Fibroblast of villous mesenchyme (primary cell): Measurements from ENCODE around the gene HIGD1C. TPM values are rescaled to one million over a fixed set of nuclear protein-coding genes. Genes with fewer than 3 reads are reported as not detected.
"Not testable (repeated sequence)": the region's sequence is repeated elsewhere in the genome, so short reads cannot be mapped to it uniquely, and the experiment has no call there.

Experiments
- DNase-seq: peaks from one replicate; pipeline ENCODE4 v3.0.0-alpha.2; 2010; ENCODE audit warnings: low read depth
- H3K4me3 ChIP-seq: 2 replicates; pipeline ENCODE4 v1.5.1; 2011; ENCODE audit warnings: low read depth, mild to moderate bottlenecking, low read length
- total RNA-seq: library from RNA; depleted of rRNA; stranded (reverse); fragments of >200 nt; gene quantifications from 2 replicates; pipeline ENCODE4 v1.2.3, GENCODE V29; 2012
- TF ChIP-seq, protein P1 (sequence below): IDR thresholded peaks from 2 replicates; pipeline ENCODE4 v1.5.1; 2012; ENCODE audit warnings: low read depth, mild to moderate bottlenecking, low read length; ENCODE audit not compliant: insufficient read depth

Gene HIGD1C
- total RNA-seq, 1 donor: not detected

DNA sequence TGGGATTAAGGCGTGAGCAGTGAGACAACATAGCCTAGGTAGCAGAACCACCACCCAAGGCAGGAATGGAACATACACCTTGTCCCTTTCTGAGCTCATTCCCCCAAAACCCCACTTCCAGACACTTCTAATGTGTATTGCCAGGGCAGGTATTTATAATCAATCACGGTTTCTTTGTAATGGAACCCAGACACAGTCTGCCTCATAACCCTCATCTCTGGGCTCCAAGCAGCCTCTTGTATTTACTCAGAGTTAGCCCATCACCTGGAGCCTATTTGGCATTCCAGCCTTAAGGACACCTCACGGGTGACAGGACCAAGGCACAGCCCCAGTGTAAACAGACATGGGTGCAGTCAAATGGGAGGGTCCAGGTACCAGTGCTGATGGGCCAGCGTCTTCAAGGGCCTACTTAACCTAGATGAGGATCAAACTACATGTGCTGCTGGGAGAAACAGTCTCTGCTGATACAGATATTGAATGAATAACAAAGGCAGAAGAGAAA lies 2.5 kb upstream of the HIGD1C start:
- TF ChIP-seq, protein P1, sequence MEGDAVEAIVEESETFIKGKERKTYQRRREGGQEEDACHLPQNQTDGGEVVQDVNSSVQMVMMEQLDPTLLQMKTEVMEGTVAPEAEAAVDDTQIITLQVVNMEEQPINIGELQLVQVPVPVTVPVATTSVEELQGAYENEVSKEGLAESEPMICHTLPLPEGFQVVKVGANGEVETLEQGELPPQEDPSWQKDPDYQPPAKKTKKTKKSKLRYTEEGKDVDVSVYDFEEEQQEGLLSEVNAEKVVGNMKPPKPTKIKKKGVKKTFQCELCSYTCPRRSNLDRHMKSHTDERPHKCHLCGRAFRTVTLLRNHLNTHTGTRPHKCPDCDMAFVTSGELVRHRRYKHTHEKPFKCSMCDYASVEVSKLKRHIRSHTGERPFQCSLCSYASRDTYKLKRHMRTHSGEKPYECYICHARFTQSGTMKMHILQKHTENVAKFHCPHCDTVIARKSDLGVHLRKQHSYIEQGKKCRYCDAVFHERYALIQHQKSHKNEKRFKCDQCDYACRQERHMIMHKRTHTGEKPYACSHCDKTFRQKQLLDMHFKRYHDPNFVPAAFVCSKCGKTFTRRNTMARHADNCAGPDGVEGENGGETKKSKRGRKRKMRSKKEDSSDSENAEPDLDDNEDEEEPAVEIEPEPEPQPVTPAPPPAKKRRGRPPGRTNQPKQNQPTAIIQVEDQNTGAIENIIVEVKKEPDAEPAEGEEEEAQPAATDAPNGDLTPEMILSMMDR: no peak
- no peak overlapping the region for H3K4me3 ChIP-seq
- DNase-seq: no peak

DNA sequence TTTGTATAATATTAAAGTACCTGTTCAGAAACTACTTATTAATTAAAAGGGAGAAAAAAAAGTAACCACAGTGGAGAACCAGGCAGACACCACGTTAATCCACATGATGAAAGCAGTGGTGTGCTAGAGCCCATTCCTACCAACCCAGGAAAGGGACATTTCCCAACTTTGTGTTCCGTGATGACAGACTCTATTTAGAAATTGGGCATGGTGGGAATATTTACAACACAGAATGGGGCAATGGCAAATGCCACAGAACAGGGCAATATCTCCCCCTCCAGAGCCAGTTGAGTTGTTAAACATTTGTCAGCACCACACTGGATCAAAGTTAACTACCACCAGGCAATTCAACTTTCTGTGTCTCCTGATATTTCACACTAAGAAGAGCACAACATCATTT lies 1.2 kb upstream of the HIGD1C start:
- no peak for DNase-seq
- H3K4me3 ChIP-seq: no peak overlapping the region
- TF ChIP-seq, protein P1: no peak

DNA sequence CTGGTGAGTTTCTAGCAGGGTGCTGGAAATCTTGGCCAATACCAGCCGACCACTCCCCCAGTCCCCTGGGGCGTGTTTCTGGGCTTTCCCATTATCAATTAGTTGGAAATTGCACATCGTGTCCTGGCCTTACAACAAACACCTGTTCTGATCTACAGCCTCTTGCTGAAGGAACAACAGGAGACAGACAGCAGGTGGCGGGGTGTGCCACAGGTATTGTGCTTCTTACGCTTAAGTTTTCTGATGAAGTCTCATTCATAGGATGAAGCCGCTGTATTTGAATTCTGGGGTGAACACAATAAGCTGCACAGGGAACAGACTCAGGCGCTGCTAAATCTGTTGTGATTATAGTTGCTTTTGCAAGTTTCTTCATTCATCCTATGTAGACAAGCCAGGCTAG lies 703 bp downstream of the HIGD1C start:
- H3K4me3 ChIP-seq: no peak overlapping the region
- TF ChIP-seq, protein P1: no peak
- DNase-seq: no peak

DNA sequence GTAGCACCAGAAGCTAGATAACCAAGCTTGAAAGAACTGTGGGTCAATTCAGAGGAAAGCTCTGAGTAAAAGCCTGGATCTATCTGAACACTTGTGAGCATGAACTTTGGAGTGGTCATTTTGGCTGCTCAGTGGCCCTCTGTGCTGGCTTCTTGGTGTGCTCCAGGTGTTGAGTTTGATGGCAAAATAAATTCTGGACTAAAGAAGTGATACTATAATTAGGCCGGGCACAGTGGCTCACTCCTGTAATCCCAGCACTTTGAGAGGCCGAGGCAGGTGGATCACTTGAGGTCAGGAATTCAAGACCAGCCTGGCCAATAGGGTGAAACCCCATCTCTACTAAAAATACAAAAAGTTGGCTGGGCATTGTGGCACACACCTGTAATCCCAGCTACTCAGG lies 2.4 kb downstream of the HIGD1C start:
- not testable (repeated sequence) for DNase-seq, H3K4me3 ChIP-seq

GRCh38 chr12:50955288-50955687 lies 2.9 kb downstream of the HIGD1C start:
- TF ChIP-seq, protein P1: no peak
- DNase-seq: no peak
- no peak overlapping the region for H3K4me3 ChIP-seq

DNA sequence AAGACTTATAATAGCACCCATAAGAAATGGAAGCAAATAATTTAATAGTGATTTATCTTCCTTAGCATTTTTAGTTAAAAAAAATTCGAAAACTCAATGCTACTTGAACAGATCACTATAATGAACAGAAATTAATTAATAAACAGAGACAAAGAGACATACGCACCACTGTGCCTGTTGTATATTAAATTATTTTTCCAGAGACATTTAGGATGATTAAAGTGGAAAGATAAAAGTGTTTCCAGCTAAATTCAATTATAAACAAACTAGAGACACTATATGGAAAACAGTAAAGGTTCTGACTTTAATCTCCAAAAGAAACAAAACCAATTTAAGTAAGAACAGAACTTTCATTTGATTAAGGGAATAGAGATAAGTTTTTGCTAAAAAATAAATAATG lies 3.4 kb downstream of the HIGD1C start:
- no peak for DNase-seq
- no peak overlapping the region for H3K4me3 ChIP-seq
- TF ChIP-seq, protein P1: no peak

DNA sequence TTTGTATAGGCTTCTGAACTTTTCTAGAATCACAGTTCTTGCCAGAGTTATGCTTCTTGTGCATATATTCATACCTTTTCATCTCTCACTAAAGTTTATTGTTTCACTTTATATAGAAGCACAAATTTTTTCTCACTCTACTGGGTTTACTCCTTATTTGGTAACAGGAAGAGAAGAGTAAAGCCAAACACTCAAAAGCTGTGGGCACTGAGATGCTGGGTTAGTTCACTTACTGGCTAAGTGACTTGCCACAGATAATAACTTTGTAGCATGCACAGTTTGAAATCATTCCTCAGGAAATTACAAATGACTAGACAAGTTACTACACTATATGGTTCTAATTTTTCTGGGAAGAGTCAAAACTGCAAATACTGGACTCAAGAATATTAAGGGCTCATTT lies 7.8 kb downstream of the HIGD1C start:
- TF ChIP-seq, protein P1: no peak
- H3K4me3 ChIP-seq: no peak overlapping the region
- DNase-seq: peak; percentile 22
